Panc1 (cell line): Measurements from ENCODE around the gene CDKAL1.

ENCODE experiments used
- POLR2AphosphoS5 ChIP-seq: IDR thresholded peaks from 2 replicates; pipeline ENCODE4 v1.6.1; 2012; ENCODE audit warnings: mild to moderate bottlenecking, low read depth, low read length, moderate library complexity
- TF ChIP-seq, protein P1 (sequence below): fragments of 450-650 bp; IDR thresholded peaks from 2 replicates; pipeline ENCODE4 v1.5.1; 2017; ENCODE audit warnings: mild to moderate bottlenecking

DNA sequence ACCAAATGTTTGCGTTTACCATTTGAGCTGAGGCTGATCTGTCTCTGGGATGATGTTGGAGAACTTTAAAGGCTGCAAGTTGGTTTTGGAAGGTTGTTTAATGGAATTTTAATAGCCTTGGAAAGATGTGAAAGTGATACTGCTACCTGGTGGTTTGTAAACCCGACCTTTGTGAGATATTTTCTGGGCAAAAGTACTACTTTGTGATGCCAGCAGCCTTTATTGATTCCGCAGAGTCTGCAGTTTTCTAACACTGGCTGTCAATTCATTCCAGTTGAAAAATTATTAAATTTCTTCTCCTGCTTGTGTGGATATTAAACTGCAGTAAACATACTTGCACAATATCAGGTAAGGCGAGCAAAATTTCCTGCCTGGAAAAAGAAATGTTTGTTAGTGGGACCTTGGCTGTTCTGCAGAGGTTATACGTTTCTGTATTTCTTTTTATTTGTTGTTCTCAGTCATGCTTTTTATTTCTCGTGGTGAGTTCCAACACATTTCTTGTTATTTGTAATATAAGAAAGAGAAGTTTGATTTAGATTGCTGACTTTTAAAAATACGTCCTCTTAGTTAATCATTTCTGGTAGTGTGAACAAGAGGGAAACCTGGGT, 322.5 kb downstream of the CDKAL1 start:
- TF ChIP-seq, protein P1, sequence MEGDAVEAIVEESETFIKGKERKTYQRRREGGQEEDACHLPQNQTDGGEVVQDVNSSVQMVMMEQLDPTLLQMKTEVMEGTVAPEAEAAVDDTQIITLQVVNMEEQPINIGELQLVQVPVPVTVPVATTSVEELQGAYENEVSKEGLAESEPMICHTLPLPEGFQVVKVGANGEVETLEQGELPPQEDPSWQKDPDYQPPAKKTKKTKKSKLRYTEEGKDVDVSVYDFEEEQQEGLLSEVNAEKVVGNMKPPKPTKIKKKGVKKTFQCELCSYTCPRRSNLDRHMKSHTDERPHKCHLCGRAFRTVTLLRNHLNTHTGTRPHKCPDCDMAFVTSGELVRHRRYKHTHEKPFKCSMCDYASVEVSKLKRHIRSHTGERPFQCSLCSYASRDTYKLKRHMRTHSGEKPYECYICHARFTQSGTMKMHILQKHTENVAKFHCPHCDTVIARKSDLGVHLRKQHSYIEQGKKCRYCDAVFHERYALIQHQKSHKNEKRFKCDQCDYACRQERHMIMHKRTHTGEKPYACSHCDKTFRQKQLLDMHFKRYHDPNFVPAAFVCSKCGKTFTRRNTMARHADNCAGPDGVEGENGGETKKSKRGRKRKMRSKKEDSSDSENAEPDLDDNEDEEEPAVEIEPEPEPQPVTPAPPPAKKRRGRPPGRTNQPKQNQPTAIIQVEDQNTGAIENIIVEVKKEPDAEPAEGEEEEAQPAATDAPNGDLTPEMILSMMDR: no peak
- no peak for TF ChIP-seq POLR2AphosphoS5
